H1 (cell line): ENCODE results near the gene CMTM2. TPM values are rescaled to one million over a fixed set of nuclear protein-coding genes. Genes with fewer than 3 reads are reported as not detected.

ENCODE experiments used
- CTCF ChIA-PET: fragments of 300-600 bp; sonication (Branson Sonifier 250); formaldehyde crosslinking; loops from one replicate; lab custom pipeline; 2021; ENCODE audit not compliant: partially characterized antibody; lab: Charles Lee
- POLR2A ChIA-PET: fragments of 300-600 bp; sonication (Branson Sonifier 250); formaldehyde crosslinking; loops from one replicate; lab custom pipeline; 2021; ENCODE audit warnings: inconsistent platforms; ENCODE audit not compliant: partially characterized antibody; lab: Charles Lee
- DNase-seq, 2 experiments: peaks; one replicate each; pipeline versions ENCODE4 v3.0.0 to v3.0.0-alpha.2; 2010 to 2022; ENCODE audit warnings: low spot score in 2 of 2, low read depth in 1 of 2, mixed read lengths in 1 of 2
- FAIRE-seq: peaks from 2 replicates; lab custom pipeline; 2011; peaks lifted over from hg19 to GRCh38; lab: Jason Lieb, UNC
- H2AFZ ChIP-seq: 2 replicates; pipeline ENCODE4 v1.8.1; 2012; ENCODE audit warnings: low read length, inconsistent platforms
- H2AK5ac ChIP-seq: 2 replicates; pipeline ENCODE4 v1.6.1; 2013; ENCODE audit warnings: low read depth, low read length
- H2BK120ac ChIP-seq: replicated peaks from 2 replicates; pipeline ENCODE3; 2013; ENCODE audit warnings: low read depth, low read length, inconsistent platforms
- H2BK12ac ChIP-seq: 2 replicates; pipeline ENCODE4 v1.6.1; 2013; ENCODE audit warnings: low read depth, low read length
- H2BK15ac ChIP-seq: 2 replicates; pipeline ENCODE4 v1.6.1; 2013; ENCODE audit warnings: low read length
- H2BK20ac ChIP-seq: 2 replicates; pipeline ENCODE4 v1.6.1; 2013; ENCODE audit warnings: low read length
- H2BK5ac ChIP-seq: 2 replicates; pipeline ENCODE4 v1.6.1; 2013; ENCODE audit warnings: low read depth, low read length
- H3K14ac ChIP-seq: 2 replicates; pipeline ENCODE4 v1.6.1; 2013; ENCODE audit warnings: inconsistent platforms; ENCODE audit not compliant: insufficient read length
- H3K18ac ChIP-seq: 2 replicates; pipeline ENCODE4 v1.6.1; 2013; ENCODE audit warnings: low read length; ENCODE audit errors: extremely low read depth
- H3K23ac ChIP-seq: 2 replicates; pipeline ENCODE4 v1.6.1; 2013; ENCODE audit warnings: inconsistent platforms; ENCODE audit not compliant: insufficient read length
- H3K23me2 ChIP-seq: 2 replicates; pipeline ENCODE4 v1.6.1; 2013; ENCODE audit warnings: low read depth, low read length
- H3K27ac ChIP-seq: 2 replicates; pipeline ENCODE4 v1.6.1; 2011; ENCODE audit warnings: low read depth, low read length, inconsistent platforms
- H3K27me3 ChIP-seq, 4 experiments: replicated peaks in 1 of 4; 1 replicate in 1 of 4; 2 replicates in 3 of 4; pipeline versions ENCODE4 v1.6.1 to v1.8.1; 2011 to 2013; ENCODE audit warnings: low read length in 3 of 4, mild to moderate bottlenecking in 3 of 4, inconsistent platforms in 2 of 4, mixed read lengths in 2 of 4, moderate library complexity in 1 of 4; ENCODE audit not compliant: control insufficient read depth in 3 of 4, insufficient read depth in 3 of 4; ENCODE audit errors: extremely low read depth in 1 of 4
- H3K36me3 ChIP-seq, 4 experiments: 2 replicates each; pipeline versions ENCODE4 v1.6.1 to v1.8.1; 2011 to 2013; ENCODE audit warnings: mild to moderate bottlenecking in 4 of 4, low read length in 3 of 4, moderate library complexity in 2 of 4, control low read depth in 1 of 4, inconsistent platforms in 1 of 4; ENCODE audit not compliant: insufficient read depth in 4 of 4, control insufficient read depth in 2 of 4
- H3K4ac ChIP-seq: replicated peaks from 2 replicates; pipeline ENCODE3; 2013; ENCODE audit warnings: low read length, low read depth, mixed read lengths, inconsistent platforms; ENCODE audit not compliant: insufficient read length
- H3K4me1 ChIP-seq, 4 experiments: replicated peaks in 1 of 4; 1 replicate in 1 of 4; 2 replicates in 3 of 4; pipeline versions ENCODE4 v1.6.1 to v1.8.1; 2011 to 2013; ENCODE audit warnings: low read length in 3 of 4, inconsistent platforms in 2 of 4, mixed read lengths in 1 of 4; ENCODE audit not compliant: insufficient read depth in 4 of 4, control insufficient read depth in 3 of 4
- H3K4me2 ChIP-seq, 2 experiments: 2 replicates each; pipeline versions ENCODE4 v1.6.1 to v1.8.1; 2011 to 2013; ENCODE audit warnings: low read depth in 2 of 2, low read length in 2 of 2, control low read depth in 1 of 2, inconsistent platforms in 1 of 2, mild to moderate bottlenecking in 1 of 2; ENCODE audit not compliant: insufficient read depth in 1 of 2
- H3K4me3 ChIP-seq, 4 experiments: fragments of 200-600, 300-600 bp in 1 of 4; sonication (generic), shearing (Covaris generic), sonication (Bioruptor Twin) in 1 of 4; 2 replicates each; pipeline versions ENCODE4 v1.5.1 to v1.8.1; 2011 to 2016; ENCODE audit warnings: low read length in 4 of 4, low read depth in 3 of 4, control low read depth in 2 of 4, inconsistent platforms in 2 of 4, mild to moderate bottlenecking in 2 of 4, mixed read lengths in 1 of 4, moderate library complexity in 1 of 4; ENCODE audit not compliant: insufficient read depth in 2 of 4; ENCODE audit errors: extremely low read depth in 1 of 4
- H3K56ac ChIP-seq: replicated peaks from 2 replicates; pipeline ENCODE3; 2013; ENCODE audit warnings: low read depth, mild to moderate bottlenecking, mixed read lengths, low read length, inconsistent platforms; ENCODE audit not compliant: insufficient read length
- H3K79me1 ChIP-seq: 2 replicates; pipeline ENCODE4 v1.6.1; 2013; ENCODE audit warnings: low read depth, low read length, control low read depth
- H3K79me2 ChIP-seq, 2 experiments: 2 replicates each; pipeline versions ENCODE4 v1.6.1 to v1.8.1; 2012 to 2013; ENCODE audit warnings: low read length in 2 of 2, mild to moderate bottlenecking in 2 of 2, inconsistent platforms in 1 of 2; ENCODE audit not compliant: insufficient read depth in 2 of 2, control insufficient read depth in 1 of 2
- H3K9ac ChIP-seq, 4 experiments: replicated peaks in 1 of 4; 1 replicate in 1 of 4; 2 replicates in 3 of 4; pipeline versions ENCODE4 v1.6.1 to v1.8.1; 2011 to 2013; ENCODE audit warnings: low read depth in 3 of 4, low read length in 3 of 4, control low read depth in 2 of 4, mild to moderate bottlenecking in 2 of 4, moderate library complexity in 2 of 4, inconsistent platforms in 1 of 4; ENCODE audit errors: extremely low read depth in 1 of 4
- H3K9me3 ChIP-seq, 2 experiments: 2 replicates each; pipeline versions ENCODE4 v1.6.1 to v1.8.1; 2012 to 2013; ENCODE audit warnings: mild to moderate bottlenecking in 2 of 2, moderate library complexity in 2 of 2, control low read depth in 1 of 2, inconsistent platforms in 1 of 2, low read depth in 1 of 2, low read length in 1 of 2, mixed read lengths in 1 of 2; ENCODE audit not compliant: insufficient read depth in 2 of 2
- H4K20me1 ChIP-seq, 2 experiments: replicated peaks in 1 of 2; 2 replicates each; pipeline versions ENCODE3 to v1.8.1; 2011 to 2013; ENCODE audit warnings: inconsistent platforms in 2 of 2, low read length in 2 of 2, mild to moderate bottlenecking in 1 of 2; ENCODE audit not compliant: insufficient read depth in 2 of 2, control insufficient read depth in 1 of 2
- H4K5ac ChIP-seq: 2 replicates; pipeline ENCODE4 v1.6.1; 2013; ENCODE audit warnings: low read length, low read depth, mixed read lengths, inconsistent platforms; ENCODE audit not compliant: insufficient read length
- H4K8ac ChIP-seq: 2 replicates; pipeline ENCODE4 v1.8.0; 2013; ENCODE audit warnings: mild to moderate bottlenecking, moderate library complexity, low read length, inconsistent platforms; ENCODE audit not compliant: insufficient read depth; ENCODE audit errors: extremely low read depth
- H4K91ac ChIP-seq: replicated peaks from 2 replicates; pipeline ENCODE3; 2013; ENCODE audit warnings: low read length, mixed read lengths, inconsistent platforms; ENCODE audit not compliant: insufficient read length
- HDAC2 ChIP-seq, 2 experiments: fragments of 300-600 bp in 1 of 2; sonication (generic) in 1 of 2; IDR thresholded peaks; 2 replicates each; pipeline ENCODE4 v1.6.1; 2011 to 2012; ENCODE audit warnings: low read depth in 2 of 2, low read length in 2 of 2, mild to moderate bottlenecking in 2 of 2, moderate library complexity in 2 of 2, borderline replicate concordance in 1 of 2, inconsistent platforms in 1 of 2
- JUND ChIP-seq: IDR thresholded peaks from 2 replicates; pipeline ENCODE4 v1.6.1; 2011; ENCODE audit warnings: mild to moderate bottlenecking, improper control_type of control experiment, low read length
- KDM4A ChIP-seq: IDR thresholded peaks from one replicate; pipeline ENCODE4 v1.7.1; 2012; ENCODE audit warnings: low read depth, mild to moderate bottlenecking, moderate library complexity, low read length, inconsistent platforms; ENCODE audit not compliant: severe bottlenecking
- NRF1 ChIP-seq: IDR thresholded peaks from 2 replicates; pipeline ENCODE4 v1.6.1; 2011; ENCODE audit warnings: mild to moderate bottlenecking, low read depth, low read length, improper control_type of control experiment
- PHF8 ChIP-seq: fragments of 200-600 bp; sonication (generic); conservative IDR thresholded peaks from 2 replicates; pipeline ENCODE4 v1.7.1; 2012; ENCODE audit warnings: low read depth, mild to moderate bottlenecking, inconsistent platforms, low read length, moderate library complexity
- RXRA ChIP-seq: IDR thresholded peaks from 2 replicates; pipeline ENCODE4 v1.6.1; 2011; ENCODE audit warnings: low read depth, mild to moderate bottlenecking, low read length, moderate library complexity; ENCODE audit not compliant: insufficient read depth
- SIN3A ChIP-seq, 2 experiments: IDR thresholded peaks in 1 of 2; conservative IDR thresholded peaks in 1 of 2; 2 replicates each; pipeline ENCODE4 v1.6.1; 2011 to 2012; ENCODE audit warnings: low read length in 2 of 2, improper control_type of control experiment in 1 of 2, low read depth in 1 of 2, mild to moderate bottlenecking in 1 of 2
- SP1 ChIP-seq: IDR thresholded peaks from 2 replicates; pipeline ENCODE4 v1.6.1; 2011; ENCODE audit warnings: low read depth, low read length
- SP2 ChIP-seq: IDR thresholded peaks from 2 replicates; pipeline ENCODE4 v1.6.1; 2012; ENCODE audit warnings: mild to moderate bottlenecking, low read length, inconsistent platforms
- USF2 ChIP-seq: IDR thresholded peaks from 2 replicates; pipeline ENCODE4 v1.6.1; 2011; ENCODE audit warnings: low read length, improper control_type of control experiment
- YY1 ChIP-seq: IDR thresholded peaks from 2 replicates; pipeline ENCODE4 v1.6.1; 2011; ENCODE audit warnings: low read depth, mild to moderate bottlenecking, low read length
- WGBS, 2 experiments: shearing (Covaris generic) in 1 of 2; methylation state at CpG; one replicate each; pipeline versions ENCODE4 v1.1.6 to v1.1.7; 2013 to 2015; ENCODE audit warnings: low lambda C conversion rate in 2 of 2, mixed read lengths in 2 of 2, inconsistent platforms in 1 of 2, low coverage in 1 of 2, missing lambda C conversion rate in 1 of 2; ENCODE audit not compliant: insufficient replicate concordance in 2 of 2, insufficient coverage in 1 of 2, insufficient read length in 1 of 2; ENCODE audit errors: extremely low coverage in 1 of 2, missing lambda C conversion rate in 1 of 2; 5-methylcytosine and 5-hydroxymethylcytosine counted together
- polyA plus RNA-seq, 7 experiments: library from polyadenylated mRNA; depleted of rRNA in 3 of 7; stranded (reverse) in 5 of 7; unstranded in 2 of 7; fragments of >200 nt in 5 of 7; fragments of 200-250 nt in 2 of 7; gene quantifications; 1 replicate in 5 of 7; 2 replicates in 1 of 7; 4 replicates in 1 of 7; pipeline versions ENCODE4 v1.2.1 to v1.2.3, GENCODE V29; 2011 to 2013; ENCODE audit warnings: missing spikeins in 2 of 7, mixed read lengths in 2 of 7
- total RNA-seq: library from RNA; stranded (reverse); fragmentation: NEBNext Ultra II Directional; extraction: Animal tissue kit (Norgen Biotek cat#: 25700); gene quantifications from 2 replicates; pipeline ENCODE4 v1.2.1, GENCODE V29; 2021

Gene CMTM2
- total and polyA plus RNA-seq, 2 of the 8 experiments (the other 6 are each of a cell fraction or from before 2014, with no cell fraction given), result not detected

GRCh38 chr16:66585481-66586239, 6.4 kb downstream of the CMTM2 start:
- Histone ChIP-seq H4K20me1 (no peaks in the 10 kb centered on the region), H2BK15ac (no peak overlapping the region), H2BK5ac (no peak overlapping the region), H2BK20ac (no peak overlapping the region), H3K4me2 (no peak overlapping the region), H3K27ac (no peak overlapping the region), H4K5ac (no peak overlapping the region), H3K4me3 (no peak overlapping the region), H3K18ac (no peak overlapping the region), H3K4me1 (peaks cover 0 to 5% (median 2%) of the 10 kb centered on the region in 4 experiments; a peak in 3 of 7 replicates), H4K8ac (peak overlapping the region; percentile 69; the same call in 1 of the 2 replicates), H3K79me1 (no peaks in the 10 kb centered on the region), H3K14ac (no peak overlapping the region), H3K9ac (no peak overlapping the region), H3K36me3 (no peaks in the 10 kb centered on the region), H3K4ac (no peak overlapping the region), H2AK5ac (no peak overlapping the region), H3K23ac (no peak overlapping the region), H3K23me2 (no peaks in the 10 kb centered on the region), H3K9me3 (no peaks in the 10 kb centered on the region), H2BK120ac (no peak overlapping the region), H3K27me3 (peaks cover 0 to 2% (median 0%) of the 10 kb centered on the region in 4 experiments; a peak in 2 of 7 replicates), H2AFZ (no peak overlapping the region), H3K56ac (peak overlapping the region; percentile 34), H3K79me2 (no peaks in the 10 kb centered on the region), H4K91ac (no peak overlapping the region), H2BK12ac (peak overlapping the region; percentile 4; the same call in 1 of the 2 replicates)
- CTCF ChIA-PET, result interaction anchor here (0.5 to 1.8 kb wide), 7 partner anchors 13 to 155 kb away, joined by 3 to 6 read pairs (median 3); no protein-coding TSS in a partner anchor
- DNase-seq (no peak), FAIRE-seq (no peak)
- POLR2A ChIA-PET, result interaction anchor here (0.9 to 1.3 kb wide), 4 partner anchors 16 to 182 kb away, joined by 3 read pairs; no protein-coding TSS in a partner anchor
- 85% methylated on average over 10 of the region's 10 CpGs; no CpG with 5 or more reads in 1 of the 2 experiments for WGBS, 2 experiments
- TF ChIP-seq YY1, result no peak
- no peak for TF ChIP-seq KDM4A
- no peak for TF ChIP-seq HDAC2 (IDR thresholded peaks at IDR 0.05; ENCODE audit: borderline replicate concordance in 1 of 2, low read depth in 2 of 2, low read length in 2 of 2)
- TF ChIP-seq PHF8, result no peak
- no peak for TF ChIP-seq SP1
- no peak for TF ChIP-seq SIN3A (conservative IDR thresholded peaks at IDR 0.05 in 1 of 2, IDR thresholded peaks at IDR 0.05 in 1 of 2; ENCODE audit: low read depth in 1 of 2, low read length in 2 of 2)
- no peak for TF ChIP-seq USF2
- no peak for TF ChIP-seq NRF1
- no peak for TF ChIP-seq SP2
- TF ChIP-seq RXRA, result no peak
- TF ChIP-seq JUND, result no peak
